Effector CD8-positive, alpha-beta T cell (primary cell): Measurements from ENCODE around the gene SELP.

Experiments used
- DNase-seq: peaks from one replicate; lab custom pipeline; 2025; lab: John Stamatoyannopoulos, UW

Gene SELP

DNA sequence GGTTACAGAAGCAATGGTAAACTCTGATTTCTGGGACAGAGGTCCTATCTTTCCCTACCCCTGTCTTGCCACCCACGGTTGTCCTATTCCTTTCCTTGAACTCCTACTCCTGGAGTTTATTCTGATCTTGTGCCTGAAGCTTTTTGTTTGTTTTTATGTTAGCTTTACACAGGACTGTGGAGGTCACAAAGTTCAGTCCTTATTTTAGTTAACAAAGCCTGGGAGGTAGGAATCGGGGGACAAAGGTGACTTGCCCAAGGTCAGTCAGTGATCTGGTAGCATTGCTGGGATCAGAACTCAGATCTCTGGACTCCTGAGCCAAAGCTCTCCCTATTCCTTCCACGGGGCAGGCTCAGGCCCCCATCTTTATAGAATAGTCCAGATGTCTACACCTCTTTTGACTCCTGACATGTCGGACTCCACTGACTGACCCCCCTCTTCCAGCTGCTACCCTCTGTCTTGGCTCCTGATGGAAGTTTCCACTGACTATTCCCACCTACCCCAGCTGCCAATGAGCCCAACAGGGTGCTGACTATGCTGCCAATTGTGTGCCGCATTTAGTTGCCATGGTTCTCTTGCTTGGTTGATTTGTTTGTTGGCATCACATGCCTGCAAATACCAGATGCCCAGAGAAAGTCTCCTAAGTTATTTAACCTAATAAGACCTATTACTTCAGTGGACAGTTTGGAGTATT lies 53.5 kb downstream of the SELP start:
- no peak for DNase-seq

DNA sequence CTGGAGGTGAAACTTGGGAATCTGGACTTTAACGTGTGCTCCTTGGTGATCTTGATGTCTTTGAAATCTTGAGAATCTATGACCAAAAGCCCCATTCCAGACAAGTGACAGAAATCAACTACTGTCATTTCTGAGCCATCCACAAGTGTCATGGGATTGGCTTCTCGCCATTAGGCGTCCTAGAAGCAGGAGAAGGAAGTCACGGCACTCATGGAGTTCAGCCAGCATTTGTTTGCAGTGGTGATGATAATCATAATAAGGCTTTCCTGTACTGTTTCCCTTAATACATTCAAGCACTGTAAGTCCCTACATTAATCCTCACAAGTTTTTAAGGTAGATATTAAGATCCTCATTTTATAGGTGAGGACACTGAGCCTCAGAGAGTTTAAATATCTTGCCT lies 55.6 kb downstream of the SELP start:
- no peak for DNase-seq

DNA sequence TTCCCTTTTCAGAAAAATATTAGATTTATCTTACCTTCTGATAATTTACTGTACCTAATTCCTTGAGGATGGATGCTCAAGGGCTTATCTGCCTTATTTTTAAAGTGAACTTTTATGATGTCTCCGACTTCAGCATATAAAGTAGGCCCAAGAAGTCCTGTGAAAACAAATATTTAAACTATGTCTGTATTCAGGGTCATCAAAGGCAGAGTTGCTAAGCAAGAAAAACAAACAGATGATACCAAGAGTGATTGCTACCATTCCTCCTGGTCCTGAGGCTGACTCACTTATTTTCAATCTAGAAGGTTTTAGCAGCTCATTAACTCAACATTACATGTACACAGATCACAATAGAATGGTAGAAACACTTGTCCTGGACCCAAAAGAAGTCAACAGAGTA lies 57.7 kb downstream of the SELP start:
- DNase-seq, result no peak

DNA sequence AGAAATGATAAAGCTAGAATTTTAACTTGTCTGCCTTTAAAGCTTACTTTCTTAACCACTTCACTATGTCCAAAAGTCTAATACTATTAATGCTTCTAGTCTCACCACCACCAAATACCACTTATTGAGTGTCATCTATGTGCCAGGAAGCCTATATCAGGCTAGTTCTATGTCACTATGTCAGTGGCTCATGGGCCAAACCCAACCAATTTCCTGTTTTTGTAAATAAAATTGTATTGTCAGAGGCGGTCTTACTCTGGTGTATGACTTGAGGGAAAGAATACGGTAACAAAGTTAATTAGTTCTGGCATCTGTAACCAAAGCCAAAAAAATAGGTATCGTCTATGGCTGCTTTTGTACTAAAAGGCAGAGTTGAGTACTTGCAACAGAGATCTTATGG lies 58.5 kb downstream of the SELP start:
- DNase-seq, result no peak

DNA sequence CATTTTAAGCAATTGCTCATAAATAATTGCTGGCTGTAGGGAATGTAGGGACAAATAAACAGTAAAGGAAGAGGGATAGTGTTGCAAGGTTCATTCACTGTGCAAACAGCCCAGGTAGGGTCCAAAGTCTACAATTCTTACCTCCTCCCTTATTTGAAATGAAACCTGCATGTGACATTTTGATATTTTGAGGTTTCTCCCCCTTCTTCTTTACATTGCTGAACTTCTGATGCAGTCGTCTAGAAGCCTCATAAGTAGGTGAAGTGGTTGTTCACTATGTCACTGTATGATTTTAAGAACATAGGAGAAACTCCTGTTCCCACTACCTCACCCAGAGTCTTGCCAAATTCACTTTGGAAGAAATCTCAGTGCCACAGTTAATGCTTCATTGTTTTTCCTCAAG lies 59.8 kb downstream of the SELP start:
- no peak for DNase-seq

DNA sequence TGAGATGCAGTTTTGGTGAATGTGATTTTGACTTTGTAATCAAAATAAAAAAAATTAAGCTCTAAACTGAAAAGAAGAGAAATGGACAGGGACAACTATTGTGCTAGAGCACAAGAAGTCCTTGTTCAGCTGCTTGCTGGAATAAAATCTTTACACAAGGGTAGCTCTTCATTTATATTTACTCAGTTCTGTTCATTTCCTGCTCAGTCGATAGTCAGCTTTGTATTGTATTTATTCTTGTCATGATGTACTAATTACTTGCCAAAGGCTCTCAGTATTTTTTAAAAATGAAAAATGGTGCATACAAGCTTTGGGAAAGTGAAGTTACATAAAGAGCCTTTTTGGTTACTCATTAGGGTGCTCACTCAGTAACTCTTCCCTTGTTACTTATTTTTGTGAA lies 61.4 kb downstream of the SELP start:
- DNase-seq, result no peak

DNA sequence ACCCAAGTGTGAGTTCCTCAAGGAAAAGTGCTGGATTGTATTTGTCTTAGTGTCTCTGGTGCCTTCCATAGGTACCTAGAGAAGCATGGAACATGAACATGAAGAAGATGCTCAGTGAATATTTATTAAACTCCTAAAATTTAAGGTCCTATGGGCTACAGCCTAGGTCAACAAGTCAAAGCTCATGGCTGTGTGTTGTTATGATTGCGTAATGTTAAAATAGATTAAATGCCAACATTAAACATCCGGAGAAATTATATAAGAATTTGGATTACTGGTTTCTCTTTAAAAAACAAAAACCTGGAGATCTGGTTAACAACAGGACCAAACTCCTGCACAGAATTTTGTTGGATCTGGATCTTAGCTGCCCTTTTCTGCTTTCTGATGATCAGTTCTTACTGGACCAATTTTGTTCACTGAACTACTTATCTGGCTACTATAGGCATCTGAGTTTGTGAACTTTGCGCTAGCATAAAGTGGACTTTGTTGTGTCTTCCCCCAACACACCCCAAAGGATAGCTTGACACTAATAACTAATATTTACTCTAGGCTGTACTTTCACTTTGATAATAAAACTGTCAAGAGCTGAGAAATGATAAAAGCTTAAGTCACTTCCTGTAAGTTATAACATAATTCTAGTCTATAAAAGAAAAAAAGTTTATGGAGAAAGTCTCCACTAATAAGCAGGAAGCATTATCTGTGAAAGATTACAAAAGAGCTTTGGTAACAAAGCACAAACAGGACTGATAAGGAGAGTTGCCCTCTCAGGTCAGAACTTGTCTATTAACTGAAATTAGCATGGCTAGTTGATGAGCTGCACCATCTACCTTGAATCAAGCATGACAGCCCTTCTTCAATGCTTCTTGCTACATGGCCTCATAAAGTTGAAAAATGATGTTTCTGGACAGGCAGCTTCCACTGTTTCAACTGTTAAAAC lies 64.3 kb downstream of the SELP start:
- DNase-seq, result no peak

DNA sequence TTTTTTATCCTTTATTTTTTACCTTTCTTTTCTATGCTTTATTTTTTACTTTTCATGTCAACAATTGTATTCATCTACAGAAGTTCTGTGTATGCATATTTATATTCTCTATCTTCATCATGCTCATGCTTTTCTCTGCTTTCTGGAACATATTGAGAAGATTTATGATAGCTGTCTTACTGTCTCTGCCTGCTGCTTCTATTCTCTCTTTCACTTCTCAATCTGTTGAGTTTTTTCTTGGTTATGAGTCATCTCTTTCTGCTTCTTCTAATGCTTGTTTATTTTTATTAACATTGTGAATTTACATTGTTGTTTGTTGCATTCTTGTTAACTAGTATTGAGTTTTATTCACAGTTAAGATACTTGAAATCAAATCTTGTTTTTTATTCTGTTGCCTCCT lies 66.3 kb downstream of the SELP start:
- DNase-seq, result no peak

DNA sequence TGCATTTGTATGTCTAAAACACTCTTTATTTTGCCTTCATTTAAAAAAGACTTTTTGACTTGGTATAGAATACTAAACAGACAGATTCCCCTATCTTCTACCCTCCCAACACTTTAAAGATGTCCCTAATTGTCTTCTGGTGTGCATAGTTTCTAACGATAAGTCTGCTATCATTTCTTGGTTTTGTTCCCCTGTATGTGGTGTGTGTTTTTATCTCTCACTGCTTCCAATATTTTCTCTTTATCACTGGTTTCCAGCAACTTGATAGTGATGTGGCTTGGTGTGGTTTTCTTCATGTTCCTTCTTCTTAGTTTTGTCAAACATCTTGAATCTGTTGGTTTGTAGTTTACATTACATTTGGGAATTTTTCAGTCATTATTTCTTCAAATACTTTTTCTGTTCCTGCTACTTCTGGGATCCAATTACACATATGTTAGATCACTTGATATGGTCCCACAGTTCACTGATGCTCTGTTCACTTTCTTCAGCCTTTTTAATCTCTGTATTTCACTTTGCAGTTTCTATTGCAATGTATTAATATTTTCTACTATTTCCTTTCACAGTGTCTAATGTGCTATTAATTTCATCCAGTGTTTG lies 66.8 kb downstream of the SELP start:
- no peak for DNase-seq

DNA sequence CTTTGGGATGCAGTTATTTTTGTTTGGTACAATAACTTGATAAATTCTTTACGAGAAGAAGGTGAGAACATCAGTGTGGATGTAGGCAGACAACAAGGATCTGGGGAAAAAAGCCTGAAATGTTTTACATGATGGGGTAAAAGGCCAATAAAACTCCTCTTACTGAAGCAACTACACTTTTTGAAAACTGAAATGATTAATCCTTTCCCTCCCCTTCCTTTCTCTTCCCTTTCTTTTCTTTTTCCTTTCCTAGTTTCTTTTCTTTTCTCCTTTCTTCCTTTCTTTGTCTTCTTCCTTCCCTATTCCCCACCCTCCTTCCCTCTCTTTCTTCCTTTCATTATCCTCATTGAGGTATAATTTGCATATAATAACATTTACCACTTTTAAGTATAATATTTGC lies 68.2 kb downstream of the SELP start:
- DNase-seq, result no peak

DNA sequence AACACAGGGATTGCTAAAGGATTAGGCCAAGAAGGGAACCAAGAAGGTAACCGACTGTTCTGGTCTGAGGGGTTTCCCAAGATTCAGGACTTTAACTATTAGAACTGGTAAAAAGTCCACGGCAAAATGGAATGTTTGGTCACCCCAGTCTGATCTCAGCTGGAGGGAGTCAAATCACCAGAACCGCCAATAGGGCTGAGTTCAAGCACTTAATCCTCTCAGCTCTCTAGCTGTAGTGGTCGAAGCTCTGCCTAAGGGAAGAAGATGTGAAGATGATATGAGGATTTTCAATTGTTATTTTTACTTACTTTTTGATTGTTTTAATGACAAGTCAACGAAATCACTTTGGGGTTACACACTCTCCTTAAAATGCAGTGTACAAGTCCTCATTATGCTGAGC lies 72.8 kb downstream of the SELP start:
- DNase-seq, result no peak

DNA sequence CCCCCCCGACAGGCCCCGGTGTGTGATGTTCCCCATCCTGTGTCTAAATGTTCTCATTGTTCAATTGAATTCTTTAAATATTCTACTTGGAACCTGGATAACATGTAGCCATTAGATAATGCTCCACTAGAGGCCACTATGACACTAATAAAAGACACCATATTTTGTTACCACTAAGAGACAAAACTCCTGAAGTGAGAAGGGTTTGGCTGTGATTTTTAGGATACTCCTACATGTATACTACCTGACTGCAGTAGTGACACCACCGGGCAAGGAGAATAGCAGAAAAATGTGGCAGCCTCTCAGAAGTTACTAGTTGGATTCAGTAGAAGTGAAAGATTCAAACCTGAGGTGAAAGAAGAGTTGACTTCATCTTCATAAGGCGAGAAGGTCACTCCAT lies 79.6 kb downstream of the SELP start:
- DNase-seq, result no peak

DNA sequence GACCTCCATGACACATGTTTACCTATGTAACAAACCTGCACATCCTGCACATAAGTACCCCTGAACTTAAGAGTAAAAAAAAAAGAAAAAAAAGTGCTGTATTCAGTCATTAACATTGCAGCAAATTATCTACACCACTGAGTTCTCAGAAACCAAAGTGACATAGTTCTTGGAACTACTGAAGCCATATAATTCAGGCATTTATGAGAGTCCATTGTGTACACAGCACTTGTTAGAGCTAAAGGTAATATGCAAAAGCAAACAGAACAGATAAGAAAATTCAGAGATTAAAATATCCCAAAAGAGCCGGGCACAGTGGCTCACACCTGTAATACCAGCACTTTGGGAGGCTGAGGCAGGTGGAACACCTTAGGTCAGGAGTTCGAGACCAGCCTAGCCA lies 81.6 kb downstream of the SELP start:
- DNase-seq, result no peak

DNA sequence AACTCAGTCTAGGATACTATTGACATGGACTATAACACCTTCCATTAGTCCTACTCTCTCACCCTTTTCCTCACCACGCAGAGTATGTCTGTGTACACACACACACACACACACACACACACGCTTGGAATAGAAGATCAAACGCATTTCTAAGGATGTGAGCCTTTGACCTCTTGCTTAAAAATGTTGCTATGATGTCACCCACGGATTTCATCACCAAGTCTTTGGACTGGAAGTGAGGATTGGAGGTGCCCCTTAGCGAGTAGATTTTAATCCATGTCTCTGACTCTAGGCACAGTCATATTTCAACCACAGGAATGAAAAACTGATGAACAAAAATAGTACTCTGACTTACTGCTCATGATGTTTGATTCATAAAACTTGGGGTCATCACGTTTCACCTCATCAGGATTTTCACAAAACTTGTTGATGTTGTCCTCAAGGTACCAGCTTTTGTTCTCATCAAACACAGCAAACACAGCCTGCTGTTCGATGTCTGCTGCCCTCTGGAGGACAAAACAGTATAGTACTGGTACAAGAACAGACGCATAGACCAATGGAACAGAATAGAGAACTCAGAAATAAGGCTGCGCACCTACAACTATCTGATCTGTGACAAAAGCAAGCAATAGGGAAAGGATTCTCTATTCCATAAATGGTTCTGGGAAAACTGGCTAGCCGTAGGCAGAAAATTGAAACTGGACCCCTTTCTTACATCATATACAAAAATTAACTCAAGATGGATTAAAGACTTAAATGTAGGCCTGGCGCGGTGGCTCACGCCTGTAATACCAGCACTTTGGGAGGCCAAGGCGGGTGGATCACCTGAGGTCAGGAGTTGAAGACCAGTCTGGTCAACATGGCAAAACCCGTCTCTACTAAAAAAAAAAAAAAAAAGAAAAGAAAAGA lies 83.6 kb downstream of the SELP start:
- peak; percentile 10 for DNase-seq

DNA sequence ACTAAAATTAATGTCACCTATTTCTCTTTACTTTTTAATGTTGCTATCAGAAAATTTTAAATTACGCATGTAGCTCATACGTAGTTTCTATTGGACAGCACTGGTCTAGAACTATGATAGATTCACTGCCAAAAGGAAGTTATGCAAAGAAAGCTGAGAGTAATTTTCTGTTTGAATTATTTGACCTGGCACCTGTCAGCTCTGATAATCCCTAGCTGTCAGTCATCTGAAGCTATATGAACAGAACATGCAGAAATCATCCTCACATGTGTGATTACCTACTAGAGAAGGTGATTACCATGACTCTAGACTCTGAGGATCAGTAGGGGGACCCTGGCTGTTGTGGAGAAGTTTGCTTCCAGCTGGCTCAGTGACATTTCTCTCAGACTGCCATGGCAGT lies 84.5 kb downstream of the SELP start:
- no peak for DNase-seq

DNA sequence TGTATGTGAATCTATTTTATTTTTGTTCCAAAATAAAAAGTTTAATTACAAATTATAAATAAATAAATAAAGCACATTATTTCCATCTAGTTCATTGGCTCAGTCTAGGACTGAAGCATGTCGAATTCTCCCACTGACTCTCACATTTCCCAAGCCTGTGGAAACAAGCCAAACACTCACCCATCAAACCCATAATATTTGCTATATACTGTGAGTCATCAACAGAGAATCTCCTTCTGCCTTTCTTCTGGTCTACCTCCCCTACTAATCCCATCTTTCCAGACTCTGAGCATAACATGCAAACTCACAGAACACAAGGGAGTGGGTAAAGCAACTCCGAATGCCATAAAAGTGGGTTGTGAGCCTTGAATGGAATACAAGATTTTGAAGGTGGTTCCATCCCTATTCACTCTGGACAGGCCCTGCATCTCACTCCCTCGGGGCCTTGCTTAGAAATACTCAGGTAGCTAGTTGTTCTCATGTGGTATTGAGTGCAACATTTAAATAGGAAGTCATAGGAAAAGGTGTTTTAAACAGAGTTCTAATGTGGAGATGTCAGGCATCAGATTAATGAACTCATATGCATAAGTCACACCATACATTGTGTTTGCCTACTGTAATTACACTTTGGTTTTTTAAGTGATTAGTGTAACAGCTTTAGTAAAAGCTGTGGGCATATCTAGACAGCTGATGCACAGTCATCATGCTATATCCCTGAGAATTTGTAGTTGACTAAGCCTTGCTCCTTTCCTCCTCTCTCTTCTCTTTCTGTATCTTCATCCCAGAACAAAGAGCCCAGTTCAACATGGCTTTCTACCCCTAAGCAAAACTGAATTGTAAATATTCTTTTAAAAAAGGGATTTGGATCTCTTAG lies 90.7 kb downstream of the SELP start:
- no peak for DNase-seq
